HG02973 (cell line): ENCODE data around the gene MYO1E.

Experiments used
- ATAC-seq: cut with Tn5 transposase; IDR thresholded peaks from one replicate; pipeline ENCODE4 v1.9.1; 2021; ENCODE audit warnings: moderate library complexity; ENCODE audit not compliant: unreplicated experiment

Gene MYO1E

DNA sequence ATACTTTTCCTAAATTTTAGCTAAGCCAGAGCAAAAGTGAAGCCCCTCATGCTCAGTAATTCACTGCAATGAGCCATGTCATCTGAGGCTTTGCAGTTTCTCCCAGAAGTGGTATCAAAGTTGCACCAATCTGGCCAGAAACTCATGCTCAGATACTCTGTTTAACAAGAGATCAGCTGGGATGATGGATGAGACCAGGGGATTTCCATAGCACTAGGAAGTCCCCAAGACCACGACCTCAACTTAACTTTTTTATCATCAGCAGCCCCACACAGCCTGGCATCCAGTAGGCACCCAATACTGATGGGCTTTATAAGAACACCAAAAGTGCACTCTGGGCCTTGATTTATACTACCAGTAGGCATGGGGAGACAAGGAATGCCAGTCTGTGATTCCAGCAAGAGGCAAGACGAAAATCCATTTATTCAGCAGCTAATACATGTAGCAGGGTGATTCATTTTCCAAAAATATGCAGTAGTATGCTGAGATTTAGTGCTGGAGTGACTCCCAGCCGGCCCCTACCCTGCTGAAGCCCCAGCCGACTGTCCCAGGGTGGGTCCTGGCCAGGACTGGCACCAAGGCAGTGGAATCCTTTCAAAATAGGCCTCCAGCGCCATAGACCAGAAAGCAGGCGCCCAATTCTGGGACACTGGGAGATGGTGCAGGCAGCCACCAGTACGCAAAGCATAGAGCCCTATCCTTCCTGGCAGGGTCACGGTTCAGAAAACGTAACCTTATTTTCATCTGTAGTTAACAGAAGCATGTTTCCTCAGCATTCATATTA is 166.6 kb downstream of the MYO1E start:
- ATAC-seq, result no peak

DNA sequence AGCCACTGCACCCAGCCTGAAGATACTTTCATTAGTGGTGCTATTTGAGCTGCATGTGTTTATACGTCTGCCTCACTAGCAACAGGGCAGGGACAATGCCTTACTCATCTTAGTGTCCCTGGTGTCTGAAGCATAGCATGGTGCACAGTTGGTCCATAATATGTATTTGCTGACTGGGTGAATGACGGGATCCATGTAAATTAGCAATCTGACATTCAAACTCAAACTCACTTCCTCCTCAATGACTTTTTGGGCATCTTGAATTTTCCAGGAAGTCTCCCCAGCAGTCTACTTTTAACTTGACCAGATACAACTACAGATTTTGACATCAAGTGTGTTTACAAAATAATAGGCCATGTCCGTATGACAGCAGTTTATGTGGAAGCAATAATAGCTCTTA is 169.0 kb downstream of the MYO1E start:
- no peak for ATAC-seq

DNA sequence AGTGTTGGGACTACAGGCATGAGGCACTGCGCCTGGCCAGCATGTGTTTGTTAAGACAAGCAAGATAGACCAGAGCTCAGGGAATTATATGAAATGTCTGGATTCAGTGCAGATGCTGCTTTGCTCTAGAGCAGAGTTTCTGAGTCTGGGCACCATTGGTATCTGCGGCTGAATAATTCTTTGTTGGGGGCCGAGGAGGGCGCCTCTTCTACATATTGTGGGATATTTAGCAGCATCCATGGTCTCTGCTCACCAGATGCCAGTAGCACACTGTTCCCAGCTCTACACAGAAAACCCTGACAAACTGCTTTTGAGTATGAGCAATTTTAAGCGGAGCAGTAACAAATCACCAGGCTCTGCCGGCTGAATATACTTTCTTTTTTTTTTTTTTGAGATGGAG is 169.7 kb downstream of the MYO1E start:
- no peak for ATAC-seq

DNA sequence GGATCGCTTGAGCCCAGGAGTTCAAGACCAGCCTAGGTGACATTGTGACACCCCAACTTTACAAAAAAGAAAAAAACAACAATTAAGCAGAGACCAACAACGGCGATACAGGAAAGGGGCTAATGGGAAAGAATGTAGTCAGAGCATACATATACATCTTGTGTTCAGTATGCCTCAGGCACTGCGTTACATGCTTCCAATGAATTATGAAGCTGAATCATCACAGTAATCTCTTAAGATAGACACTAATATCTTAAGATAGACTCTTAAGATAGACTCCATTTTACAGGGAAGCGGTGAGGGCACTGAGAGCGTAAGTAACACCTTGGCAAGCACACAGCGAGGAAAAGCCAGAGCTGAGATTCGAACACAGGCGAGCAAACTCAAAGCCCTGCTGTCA is 172.1 kb downstream of the MYO1E start:
- no peak for ATAC-seq

DNA sequence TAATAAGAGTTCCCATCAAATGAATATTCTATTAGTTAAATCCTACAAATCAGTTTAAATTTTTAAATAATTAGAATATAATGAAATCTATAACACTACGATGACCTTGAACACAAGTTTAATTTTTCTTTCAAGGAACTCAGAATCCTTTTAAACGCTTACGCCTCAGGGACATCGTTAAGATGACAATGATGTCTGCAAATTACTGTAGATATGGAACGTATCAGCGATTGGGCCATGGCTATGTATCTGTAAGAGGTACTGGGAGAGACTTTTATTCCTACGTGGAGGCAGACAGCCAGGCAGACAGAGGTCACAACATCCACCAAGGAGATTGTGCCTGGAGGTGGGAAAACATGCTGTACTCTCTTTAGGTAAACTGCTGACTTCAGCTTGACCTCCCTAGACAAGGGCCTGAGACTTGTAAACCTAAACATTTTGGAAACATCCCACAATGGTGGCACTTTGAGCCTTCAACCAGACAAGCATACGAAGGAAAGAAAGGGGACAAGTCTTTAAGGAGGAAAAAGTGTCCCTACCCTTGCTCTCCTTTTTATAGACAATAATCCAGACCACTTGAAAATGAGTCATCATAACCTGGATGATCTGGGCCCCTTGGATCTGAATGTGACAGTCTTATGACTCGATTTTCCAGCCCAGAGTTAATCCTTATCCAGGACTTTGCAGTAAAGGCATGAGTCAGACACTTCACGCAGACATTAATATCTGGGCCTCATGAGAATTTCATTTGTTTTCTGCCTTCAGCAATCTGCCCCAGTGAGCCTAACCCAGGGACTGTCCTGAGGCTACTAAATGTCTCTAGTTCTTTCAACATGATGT is 172.8 kb downstream of the MYO1E start:
- no peak for ATAC-seq

DNA sequence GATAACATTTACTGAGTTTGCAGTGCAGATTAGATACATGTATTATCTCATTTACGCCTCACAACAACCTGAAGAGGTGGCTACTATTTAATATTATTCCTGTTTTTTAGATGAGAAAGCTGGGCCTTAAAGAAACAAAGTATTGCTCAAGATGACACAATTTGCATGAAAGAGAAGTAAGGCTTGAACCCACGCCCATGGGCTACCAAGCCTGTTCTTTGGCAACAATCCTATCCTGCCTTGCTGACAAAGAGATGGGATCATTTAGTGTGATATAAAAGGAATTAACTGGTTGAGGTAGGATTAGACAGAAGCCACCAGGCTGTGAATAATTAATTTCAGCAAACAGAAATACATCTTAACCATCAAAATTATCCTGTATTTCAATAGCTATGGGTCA is 175.2 kb downstream of the MYO1E start:
- no peak for ATAC-seq

DNA sequence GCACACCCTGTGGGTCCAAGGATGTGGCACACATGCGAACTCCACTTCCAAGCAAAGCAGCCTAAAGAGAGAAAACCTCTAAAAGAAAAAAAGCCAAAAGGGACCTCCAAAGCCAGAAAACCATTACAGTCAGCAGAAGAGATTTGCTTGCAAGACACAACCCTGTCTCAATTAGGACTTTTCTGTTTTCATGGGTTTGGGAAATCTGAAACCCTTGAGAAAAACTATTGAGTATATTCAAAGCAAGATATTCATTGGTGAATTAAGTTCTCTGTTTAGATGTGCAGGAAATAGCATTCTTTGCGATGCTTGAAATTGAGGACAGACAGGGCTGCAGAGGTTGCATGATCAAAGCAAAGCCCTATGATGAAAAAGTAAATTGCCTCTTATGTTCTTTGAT is 176.3 kb downstream of the MYO1E start:
- no peak for ATAC-seq

DNA sequence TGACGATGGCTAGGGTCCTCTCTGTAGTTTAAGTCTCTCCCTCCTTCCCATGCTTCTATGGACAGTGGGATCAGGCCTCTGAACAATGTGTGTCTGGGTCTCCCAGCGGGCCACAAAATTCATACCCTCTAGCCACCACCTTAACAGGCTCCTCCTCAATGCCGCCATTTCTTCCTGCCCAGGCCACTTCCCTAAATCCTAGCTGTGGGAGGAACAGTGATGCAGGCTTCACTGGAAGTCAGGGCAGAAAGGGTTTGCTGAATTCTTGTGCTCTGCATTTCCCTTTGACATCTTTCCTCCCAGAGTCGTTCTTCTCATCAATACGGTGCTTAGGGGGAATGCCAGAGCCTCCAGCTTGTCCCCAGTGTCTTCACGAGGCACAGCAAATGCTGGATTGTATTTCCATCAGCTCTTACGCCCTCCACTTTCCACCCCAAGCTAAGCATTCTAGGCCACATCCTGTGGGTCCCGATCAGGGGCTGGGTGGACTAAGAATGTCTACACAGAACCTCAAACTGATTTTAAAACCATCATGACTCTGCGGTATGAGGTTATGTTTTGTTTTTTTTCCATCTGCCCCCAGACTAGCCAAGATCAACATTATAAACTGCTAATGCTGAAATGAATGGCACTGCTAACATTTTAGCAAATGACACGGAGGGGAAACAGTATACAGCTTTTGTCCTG is 177.9 kb downstream of the MYO1E start:
- no peak for ATAC-seq

DNA sequence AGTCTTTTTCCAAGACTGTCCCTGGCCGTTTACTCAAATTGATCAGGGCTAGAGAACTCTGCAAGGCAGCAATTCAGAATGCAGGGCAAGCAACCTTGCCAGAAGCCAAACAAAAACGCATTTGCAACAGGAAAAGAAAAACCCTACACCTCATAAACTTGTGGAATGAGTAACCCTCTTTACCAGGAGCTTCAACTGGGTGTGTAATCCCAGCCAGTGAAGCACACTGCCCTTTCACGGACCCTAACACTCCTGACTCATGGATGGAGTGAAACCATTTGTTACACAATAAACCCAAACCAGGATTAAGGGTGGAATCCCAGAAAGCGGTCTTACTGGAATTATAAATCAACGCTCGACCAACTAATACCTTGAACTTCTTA is 180.8 kb downstream of the MYO1E start:
- ATAC-seq, result no peak

DNA sequence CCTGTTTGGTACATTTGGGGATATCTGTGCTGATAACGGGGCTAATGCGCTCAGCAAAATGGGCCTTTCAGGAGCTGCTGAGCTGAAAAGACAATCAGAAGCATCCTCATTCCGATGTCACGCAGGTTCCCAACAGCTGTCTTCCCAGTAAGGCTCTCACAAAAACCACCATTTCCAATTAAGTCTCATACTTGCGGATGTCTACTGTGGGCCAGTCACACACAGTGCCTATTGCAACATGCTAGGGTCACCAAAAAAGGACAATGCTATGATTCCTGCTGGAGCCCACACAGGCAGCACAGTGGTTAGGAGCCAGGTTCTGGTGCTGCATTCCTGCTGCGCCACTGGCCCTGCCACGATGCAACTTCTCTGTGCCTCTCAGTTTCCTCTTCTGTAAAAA is 182.4 kb downstream of the MYO1E start:
- ATAC-seq, result no peak

DNA sequence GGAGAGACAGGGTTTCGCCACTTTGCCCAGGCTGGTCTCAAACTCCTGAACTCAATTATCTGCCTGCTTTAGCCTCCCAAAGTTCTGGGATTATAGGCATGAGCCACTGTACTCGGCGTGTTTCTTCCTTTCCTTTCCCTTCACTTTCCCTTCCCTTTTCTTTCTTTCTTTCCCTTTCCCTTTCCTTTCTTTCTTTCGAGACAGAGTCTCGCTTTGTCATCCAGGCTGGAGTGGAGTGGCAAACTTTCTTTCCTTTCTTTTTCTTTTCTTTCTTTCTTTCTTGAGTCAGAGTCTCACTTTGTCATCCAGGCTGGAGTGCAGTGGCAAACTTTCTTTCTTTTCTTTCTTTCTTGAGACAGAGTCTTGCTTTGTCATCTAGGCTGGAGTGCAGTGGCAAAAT is 183.4 kb downstream of the MYO1E start:
- no peak for ATAC-seq

DNA sequence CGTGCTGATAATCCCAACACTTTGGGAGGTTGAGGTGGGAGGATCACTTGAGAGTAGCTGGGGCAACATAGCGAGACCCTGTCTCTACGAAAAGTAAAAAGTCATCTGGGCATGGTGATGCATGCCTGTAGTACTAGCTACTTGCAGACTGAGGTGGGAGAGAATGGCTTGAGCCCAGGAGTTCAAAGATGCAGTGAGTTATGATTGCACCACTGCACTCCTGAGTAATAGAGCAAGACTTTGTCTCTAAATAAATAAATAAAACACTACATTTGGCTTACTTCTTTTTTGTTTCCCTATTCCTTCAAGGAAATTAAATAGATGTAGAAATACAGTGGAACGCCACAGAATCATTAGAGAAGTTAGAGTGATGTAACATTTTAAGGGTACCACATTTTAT is 186.2 kb downstream of the MYO1E start:
- ATAC-seq, result no peak

DNA sequence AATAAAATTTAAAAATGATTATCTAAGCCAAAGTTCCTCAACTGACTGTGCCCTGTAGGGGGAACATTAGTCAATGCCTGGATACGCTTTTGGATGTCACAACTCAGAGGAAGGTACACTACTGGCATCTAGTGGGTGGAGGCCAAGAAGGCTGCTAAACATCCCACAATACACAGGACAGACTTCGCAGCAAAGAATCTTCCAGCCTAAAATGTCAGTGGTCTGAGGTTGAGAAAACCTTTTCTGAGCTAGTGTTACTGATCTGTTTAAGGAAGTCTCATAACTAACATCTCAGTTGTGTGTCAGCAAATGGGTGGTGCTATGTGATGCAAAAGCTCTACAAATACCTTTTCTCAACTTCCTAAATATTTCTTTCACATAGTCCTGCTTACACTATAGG is 186.9 kb downstream of the MYO1E start:
- ATAC-seq, result no peak

DNA sequence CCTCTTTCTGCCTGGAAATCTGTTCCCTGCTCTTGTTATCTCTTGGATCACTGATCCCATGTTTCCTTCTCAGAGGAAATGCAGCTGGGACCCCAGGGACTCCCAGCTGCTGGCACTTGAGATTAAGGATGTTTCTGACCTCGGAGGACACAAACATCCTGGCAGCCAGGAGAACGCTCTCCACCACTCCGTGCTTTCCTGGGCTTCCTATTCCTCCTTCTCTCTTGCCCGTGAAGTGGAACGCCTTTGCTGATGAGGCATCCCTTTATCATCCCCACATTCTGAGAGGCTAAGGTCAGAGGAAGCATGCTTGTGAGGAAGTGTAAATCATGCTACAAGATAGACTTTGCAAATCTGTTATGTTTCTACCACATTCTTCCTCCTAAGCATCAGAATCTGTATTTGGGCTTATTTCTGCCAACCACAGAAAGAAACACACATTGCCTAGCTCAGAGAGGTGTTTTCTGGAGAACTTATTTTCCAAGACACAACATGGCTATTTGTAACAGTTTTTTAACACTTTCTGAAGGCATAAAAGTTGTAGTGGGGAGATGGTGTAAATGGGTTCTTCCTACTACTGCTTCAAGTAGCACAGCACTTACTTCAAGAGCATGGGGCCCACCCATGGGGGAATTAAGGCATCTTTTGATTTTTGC is 191.6 kb downstream of the MYO1E start:
- no peak for ATAC-seq

DNA sequence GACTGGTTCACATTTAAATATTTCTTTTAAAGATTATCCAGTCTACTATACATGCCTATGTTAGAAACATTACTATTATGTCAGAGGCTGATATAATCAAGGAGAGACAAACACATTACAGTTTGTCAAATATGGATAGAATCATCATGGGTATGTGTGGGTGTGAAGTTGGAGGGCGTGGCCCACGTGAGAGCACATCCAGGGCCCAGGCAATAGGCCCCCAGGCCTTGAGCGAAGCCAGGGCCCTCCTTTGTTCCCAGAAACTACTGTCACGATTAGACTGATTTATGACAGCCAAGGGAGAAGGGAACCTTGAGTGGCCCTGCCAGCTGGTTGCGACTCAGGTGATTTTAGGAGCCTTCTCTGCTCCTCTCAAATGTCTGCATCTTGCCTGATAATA is 193.0 kb downstream of the MYO1E start:
- no peak for ATAC-seq

DNA sequence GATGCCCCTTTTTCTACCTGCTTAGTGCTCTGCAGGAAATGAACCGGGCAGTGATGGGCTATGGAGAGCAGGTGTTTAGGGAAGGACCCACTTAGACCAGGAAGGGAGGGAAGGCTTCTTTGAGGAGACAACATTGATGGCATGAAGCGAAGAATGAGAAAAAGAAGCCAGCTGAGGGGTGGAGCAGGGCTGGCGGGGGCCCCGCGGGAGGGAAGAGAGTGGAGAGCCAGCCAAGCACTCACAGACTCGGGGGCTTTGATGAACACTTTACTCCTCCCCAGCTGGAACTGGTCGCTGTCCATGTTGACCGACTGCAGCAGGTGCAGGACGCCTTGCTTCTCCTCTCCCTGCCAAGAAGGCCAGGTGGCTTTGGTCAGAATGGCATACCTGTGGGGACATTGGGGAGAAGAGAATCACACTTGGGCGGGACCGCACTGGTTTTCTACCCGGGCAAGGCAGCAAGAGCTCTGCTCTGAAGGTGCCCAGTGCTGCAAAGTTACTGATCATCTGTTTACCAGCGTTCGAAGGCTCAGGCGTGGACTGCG is 194.4 kb downstream of the MYO1E start:
- no peak for ATAC-seq

DNA sequence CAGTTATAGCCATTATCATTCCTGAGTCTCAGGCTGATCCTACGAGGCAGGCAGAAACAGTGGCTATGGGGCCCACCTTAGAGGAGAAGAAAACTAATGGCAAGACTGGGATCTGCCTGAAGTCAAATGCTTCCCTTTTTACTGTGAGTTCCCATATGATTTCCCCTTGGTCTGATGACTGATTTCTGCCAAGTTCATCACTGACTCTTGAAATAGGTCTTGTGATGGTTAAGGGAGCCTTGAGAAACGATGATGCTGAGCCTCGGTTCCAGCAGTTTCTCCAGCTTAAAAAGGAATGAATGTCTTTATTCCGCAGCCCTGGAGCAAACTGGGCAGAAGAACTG is 195.4 kb downstream of the MYO1E start:
- no peak for ATAC-seq

DNA sequence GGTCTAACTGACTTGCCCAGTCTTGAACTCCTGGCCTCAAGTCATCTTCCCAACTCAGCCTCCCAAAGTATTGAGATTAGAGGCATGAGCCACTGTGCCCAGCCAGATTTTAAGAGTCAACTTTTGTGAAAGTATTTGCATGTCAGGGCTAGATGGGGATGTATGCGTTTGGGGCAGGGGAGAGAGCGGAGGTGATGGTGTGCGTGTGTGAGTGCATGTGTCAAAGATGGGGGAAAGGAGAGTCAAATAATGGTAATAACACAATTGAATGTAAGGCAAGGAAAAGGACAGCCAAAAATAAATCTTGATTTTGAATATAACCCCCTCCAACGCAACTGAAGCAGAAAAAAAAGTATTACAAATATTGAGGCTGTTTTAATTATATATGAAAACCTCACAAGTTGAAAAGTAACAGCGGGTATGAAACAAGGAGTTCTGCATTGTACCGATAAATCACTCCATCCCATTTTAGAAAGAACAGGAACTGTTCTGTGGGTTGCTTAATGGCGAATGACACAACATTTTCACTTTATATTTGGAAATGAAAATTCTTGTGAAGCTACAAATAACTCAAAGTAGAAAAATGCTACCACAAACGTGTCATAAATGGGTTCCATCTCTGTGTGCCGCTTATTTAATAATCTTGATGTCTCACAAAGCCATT is 195.9 kb downstream of the MYO1E start:
- ATAC-seq, result no peak

DNA sequence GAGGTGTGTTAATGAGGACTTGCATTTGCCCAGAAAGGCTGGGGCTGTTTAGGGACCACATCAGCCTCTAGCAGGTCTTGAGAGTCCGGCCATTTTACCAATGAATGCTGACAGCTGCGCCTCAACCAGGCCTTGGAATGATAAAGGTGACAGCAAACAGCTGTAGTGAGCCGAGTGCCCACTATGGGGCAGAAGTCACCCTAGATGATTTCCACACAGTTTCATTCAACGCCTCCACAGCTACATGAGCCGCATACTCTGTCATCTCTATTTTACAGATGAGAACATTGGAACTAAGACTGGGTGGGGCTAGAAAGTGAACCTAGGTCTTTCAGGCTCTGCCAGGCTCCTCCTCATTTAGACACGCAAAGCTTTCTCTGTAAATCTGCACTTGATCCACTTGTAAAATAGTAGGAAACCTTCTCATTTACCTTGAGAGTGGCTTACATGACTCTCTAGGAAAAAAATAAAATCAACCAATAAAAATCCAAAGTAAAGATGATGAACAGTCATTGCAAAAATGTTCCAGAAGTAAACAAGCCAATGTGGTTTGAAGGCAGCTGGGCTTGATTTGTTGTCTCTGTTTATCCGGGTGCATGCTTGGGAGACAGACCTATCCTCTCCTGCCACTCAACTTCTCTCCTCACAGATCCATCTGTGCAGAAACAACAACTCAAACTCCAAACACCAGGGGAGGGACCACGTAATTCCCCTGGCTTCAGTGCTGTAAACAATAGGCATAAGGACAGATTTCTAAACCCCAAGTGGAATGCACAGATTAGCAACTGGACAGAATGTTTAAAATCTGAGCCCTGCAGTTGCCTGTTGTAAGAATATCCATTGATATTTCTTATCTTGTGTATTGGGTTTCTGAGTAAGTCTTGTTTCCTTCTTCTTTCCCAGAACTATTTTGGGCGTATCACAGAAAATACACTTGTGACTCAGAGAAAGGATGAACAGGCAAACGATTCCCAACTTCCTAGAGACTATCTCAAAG is 197.5 kb downstream of the MYO1E start:
- ATAC-seq, result peak; percentile 61
